HG03442 (cell line): Measurements from ENCODE around the gene BPHL.
"Not testable (repeated sequence)": the region's sequence is repeated elsewhere in the genome, so short reads cannot be mapped to it uniquely, and the experiment has no call there.

Experiments used
- ATAC-seq: cut with Tn5 transposase; IDR thresholded peaks from one replicate; pipeline ENCODE4 v1.9.1; 2021; ENCODE audit warnings: mild to moderate bottlenecking, moderate library complexity; ENCODE audit not compliant: unreplicated experiment

BPHL gene

DNA sequence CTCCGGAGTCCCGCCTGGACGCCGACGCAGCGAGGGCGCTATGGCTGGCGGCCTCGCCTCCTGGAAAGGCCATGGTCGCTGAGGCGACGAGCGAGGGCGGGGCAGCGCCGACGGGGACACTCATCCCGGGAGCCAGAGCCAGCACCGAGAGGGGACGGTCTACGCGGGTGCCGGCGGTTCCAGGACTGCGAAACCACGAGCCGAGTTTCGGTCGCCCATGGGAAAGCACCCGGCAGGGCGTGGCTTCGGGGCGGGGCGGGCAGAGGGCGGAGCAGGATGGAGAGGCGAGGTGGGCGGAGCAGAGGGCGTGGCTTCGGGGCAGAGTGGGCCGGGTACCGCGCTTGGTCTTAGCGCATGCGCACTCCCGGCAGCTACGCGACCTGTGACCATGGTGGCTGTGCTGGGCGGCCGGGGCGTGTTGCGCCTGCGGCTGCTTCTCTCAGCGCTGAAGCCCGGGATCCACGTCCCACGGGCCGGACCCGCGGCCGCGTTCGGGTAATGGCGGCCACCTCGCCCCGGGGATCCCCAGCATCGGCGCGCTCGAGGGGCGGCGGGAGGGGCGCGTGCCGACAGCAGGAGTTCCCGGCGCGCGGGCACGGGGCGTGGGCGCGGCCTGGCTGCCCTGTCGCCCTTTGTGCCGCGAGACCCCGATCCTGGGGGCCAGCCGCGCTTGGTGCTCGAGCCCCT lies at the start of gene BPHL:
TSS of gene BPHL (plus strand) at position 359 of the 687 bp plus-strand sequence. CDS start at position 389, 30 bp downstream.
- peak; percentile 83 for ATAC-seq

DNA sequence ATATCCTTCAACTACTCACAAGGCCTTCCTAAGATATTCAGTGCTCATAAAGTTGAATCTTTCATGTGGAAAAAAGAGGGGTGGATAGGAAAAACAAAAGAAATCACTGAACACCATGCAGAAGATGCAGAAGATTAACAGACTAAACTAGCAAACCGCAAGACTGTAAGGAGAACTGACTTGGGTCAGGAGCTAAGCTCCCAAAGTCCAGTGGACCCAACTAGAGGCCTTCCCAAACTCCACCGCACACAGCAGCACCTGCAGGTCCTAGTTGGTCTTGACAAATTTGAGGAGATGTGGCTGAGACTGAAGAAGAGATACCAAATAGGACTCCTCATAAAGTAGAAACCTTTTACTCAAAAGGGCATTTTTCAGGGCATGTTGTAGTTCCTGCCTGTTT lies 46.9 kb upstream of the BPHL start:
- ATAC-seq: no peak

GRCh38 chr6:3072798-3073197 lies 45.7 kb upstream of the BPHL start:
- no peak for ATAC-seq

- no peak for ATAC-seq
Measured at GRCh38 chr6:3073382-3073781, 45.1 kb upstream of the BPHL start.

- no peak for ATAC-seq
Measured at GRCh38 chr6:3075772-3076113, 42.8 kb upstream of the BPHL start.

- ATAC-seq: no peak
Measured at GRCh38 chr6:3076320-3076719, 42.2 kb upstream of the BPHL start.

DNA sequence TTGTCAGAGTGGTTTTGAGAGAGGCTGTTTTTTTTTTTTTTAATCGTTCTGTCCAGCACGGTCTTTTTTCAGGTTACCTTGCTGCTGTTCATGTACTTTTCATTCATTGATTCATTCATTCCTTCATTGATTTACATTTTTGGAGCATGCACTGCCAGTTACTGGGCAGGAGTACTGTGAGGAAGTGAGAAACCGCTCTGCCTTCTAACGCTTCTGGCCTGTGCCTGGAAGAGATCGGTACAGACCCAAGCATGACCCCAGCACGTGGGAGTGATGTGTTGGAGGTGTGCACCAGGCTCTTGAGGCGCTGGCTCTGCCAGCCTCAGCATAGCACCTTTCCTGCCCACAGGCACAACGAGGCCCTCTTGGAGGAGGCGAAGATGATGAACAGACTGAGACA lies 41.1 kb upstream of the BPHL start:
- ATAC-seq: no peak

GRCh38 chr6:3078952-3079351 lies 39.6 kb upstream of the BPHL start:
- not testable (repeated sequence) for ATAC-seq

DNA sequence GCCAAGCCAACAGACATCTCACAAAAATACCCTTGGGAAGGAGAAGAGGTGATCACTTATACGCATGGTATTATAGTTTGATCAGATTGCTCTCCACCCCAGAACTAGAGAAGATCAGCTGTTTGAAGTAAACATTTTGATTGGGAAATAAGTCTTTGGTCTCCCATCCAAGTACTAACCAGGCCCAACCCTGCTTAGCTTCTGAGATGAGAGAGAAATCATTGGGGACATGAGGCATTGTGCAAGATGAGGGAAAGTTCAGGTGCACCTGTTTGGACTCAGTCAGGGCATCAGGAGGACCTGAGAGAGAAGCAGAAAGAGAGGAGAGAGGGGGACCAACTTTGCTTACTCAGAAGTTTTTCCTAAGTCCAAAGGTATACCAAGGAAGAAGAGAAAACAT lies 38.8 kb upstream of the BPHL start:
- ATAC-seq: no peak

DNA sequence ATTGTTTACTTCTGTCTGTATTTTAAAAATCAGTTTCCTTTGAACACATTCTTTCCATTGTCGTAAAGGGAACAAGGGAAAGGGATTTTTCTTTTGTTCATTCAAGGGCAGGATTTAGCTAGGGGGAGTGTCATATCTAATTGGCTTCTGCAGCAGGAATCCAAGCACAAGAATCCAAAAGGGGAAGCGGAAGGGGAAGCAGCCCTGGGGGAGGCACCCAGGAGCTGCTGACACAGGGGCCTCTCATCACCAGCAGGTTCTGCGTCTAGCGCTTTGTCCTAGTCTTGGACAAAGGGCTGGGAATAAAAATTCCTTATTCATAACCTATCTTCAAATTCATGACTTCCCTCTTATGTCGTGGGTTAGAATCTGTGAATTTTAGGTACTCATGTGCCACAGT lies 36.6 kb upstream of the BPHL start:
- no peak for ATAC-seq

- no peak for ATAC-seq
Measured at GRCh38 chr6:3085074-3085473, 33.4 kb upstream of the BPHL start.

DNA sequence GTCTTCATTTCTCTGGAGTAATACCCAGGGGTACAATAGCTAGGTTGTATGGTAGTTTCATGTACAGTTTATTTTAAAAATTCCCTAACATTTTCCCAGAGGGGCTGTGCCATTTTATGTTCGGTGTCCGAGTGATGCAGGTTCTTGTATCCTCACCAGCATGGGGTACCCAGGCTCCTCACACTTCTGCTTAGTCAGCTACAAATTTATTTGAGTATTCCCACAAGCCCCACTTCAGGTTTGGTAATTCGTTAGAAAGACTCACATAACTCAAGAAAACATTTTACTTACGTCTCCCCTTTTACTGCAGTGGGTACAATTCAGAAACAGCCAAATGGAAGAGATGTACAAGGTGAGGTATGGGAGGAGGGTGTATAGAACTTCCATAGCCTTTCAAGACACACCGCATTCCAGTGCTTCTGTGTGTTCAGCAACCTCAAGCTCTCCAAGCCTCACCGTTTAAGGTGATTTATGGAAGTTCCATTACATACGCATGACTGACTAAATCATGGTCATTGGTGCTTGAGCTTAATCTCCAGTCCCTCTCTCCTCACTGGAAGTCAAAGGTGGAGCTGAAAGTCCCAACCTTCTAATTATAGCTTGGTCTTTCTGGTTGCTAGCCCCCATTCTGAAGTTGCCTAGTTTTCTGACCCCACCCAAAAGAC lies 32.1 kb upstream of the BPHL start:
- ATAC-seq: no peak

GRCh38 chr6:3088446-3088845 lies 30.1 kb upstream of the BPHL start:
- ATAC-seq: no peak

DNA sequence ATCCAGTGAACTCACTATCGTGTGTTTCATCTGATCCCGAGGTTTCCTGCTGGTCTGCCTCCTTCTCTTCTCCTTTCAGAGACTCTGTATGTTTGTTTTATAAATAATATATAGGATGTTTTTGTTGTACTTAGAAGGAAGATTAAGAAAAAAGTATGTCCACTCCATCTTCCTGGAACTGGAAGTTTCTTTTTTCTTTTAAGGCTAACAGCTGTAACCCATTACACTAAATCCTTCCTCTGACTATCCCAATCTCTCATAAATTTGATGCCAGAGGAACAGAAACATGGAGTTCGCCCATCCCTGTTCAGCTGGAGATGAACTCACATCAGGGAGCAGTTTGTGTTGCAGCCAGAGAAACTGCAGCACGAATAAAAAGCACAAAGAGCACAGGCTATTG lies 29.5 kb upstream of the BPHL start:
- ATAC-seq: no peak

- ATAC-seq: no peak
Measured at GRCh38 chr6:3090013-3090412, 28.5 kb upstream of the BPHL start.

- no peak for ATAC-seq
Measured at GRCh38 chr6:3094815-3095214, 23.7 kb upstream of the BPHL start.

- no peak for ATAC-seq
Measured at GRCh38 chr6:3102875-3103274, 15.6 kb upstream of the BPHL start.

DNA sequence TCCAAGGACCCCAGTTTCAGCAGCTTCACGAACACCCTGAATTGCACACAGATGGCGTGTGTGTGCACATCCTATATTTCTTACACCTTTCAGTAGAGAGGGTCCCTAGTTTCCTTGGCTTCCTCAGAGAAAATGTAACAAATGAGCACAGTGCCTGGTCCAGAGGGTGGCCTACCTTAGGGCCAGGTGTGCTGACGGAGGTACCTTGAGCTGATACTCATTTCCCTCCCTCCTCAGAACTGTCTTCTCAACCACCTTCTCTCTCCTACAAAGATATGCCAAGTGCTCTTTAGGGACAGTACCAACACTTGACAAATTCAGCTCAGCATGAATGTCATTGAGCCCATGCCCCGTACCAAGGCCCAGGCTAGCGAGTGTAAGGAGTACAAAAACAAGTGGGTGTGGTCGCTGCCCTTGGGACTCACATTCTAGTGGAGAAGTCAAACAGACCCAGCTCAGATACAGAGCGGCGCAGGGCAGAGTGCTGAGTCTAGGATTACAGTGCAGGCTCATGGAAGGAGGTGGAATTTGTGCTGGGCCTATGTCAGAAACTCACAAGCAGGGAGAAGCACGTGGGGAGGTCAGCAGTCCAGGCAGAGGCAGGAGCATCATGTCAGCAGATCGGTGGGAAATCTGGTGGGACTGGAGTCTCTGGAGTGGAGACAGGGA lies 9.6 kb upstream of the BPHL start:
- no peak for ATAC-seq

GRCh38 chr6:3109761-3110160 lies 8.8 kb upstream of the BPHL start:
- no peak for ATAC-seq

- no peak for ATAC-seq
Measured at GRCh38 chr6:3114377-3114776, 4.1 kb upstream of the BPHL start.

GRCh38 chr6:3117912-3118352 lies 579 bp upstream of the BPHL start:
- ATAC-seq: no peak

GRCh38 chr6:3119040-3119723 lies 671 bp downstream of the BPHL start:
- ATAC-seq: peak; percentile 31
